A549 (cell line): Measurements from ENCODE around the gene NUDT1. TPM values are rescaled to one million over a fixed set of nuclear protein-coding genes. Genes with fewer than 3 reads are reported as not detected.

Source experiments
- ATAC-seq, 2 experiments: fragments of 200-7000 bp in 1 of 2; fragments of >200 bp in 1 of 2; cut with Nextera tagmentation in 1 of 2; cut with Tn5 transposase in 1 of 2; 3 replicates each; pipeline versions ENCODE4 v1.8.0 to v1.9.1; 2018 to 2020; ENCODE audit warnings: mild to moderate bottlenecking in 1 of 2, moderate library complexity in 1 of 2
- CTCF ChIA-PET: fragments of 300-600 bp; sonication (Branson Sonifier 250); formaldehyde crosslinking; extraction: SDS; loops from one replicate; lab custom pipeline; 2021; ENCODE audit warnings: antibody characterized with exemption, inconsistent platforms; lab: Yijun Ruan, JAX
- POLR2A ChIA-PET: fragments of 350-600 bp; formaldehyde crosslinking; extraction: SDS; loops from one replicate; lab custom pipeline; 2021; ENCODE audit warnings: antibody characterized with exemption, inconsistent platforms; lab: Yijun Ruan, JAX
- DNase-seq, 2 experiments: peaks; one replicate each; pipeline versions ENCODE4 v3.0.0 to v3.0.0-alpha.2; 2011 to 2016; ENCODE audit warnings: low read depth in 1 of 2, low spot score in 1 of 2
- FAIRE-seq: peaks from 2 replicates; lab custom pipeline; 2011; peaks lifted over from hg19 to GRCh38; lab: Jason Lieb, UNC
- H3K27ac ChIP-seq, 2 experiments: fragments of >200 bp; sonication (Bioruptor Twin); formaldehyde crosslinking; 3 replicates each; pipeline ENCODE4 v1.5.1; 2016 to 2017
- H3K4me1 ChIP-seq: fragments of >200 bp; sonication (Bioruptor Twin); formaldehyde crosslinking; 3 replicates; pipeline ENCODE4 v1.6.1; 2016
- H3K4me2 ChIP-seq: fragments of >200 bp; sonication (Bioruptor Twin); formaldehyde crosslinking; 3 replicates; pipeline ENCODE4 v1.6.1; 2016
- H3K4me3 ChIP-seq: fragments of >200 bp; sonication (Bioruptor Twin); formaldehyde crosslinking; 3 replicates; pipeline ENCODE4 v1.5.1; 2016
- H3K9me3 ChIP-seq: fragments of >200 bp; sonication (Bioruptor Twin); formaldehyde crosslinking; 3 replicates; pipeline ENCODE4 v1.6.1; 2016
- ESRRA ChIP-seq: fragments of 150-350 bp; IDR thresholded peaks from 2 replicates; pipeline ENCODE4 v1.6.1; 2014; ENCODE audit warnings: mild to moderate bottlenecking, low read length, borderline replicate concordance
- FOSB ChIP-seq: fragments of 250-450 bp; sonication (Bioruptor Pico); IDR thresholded peaks from 2 replicates; pipeline ENCODE4 v1.5.0; 2020; ENCODE audit warnings: mild to moderate bottlenecking, moderate library complexity
- HOXB13 ChIP-seq: fragments of 250-450 bp; sonication (Bioruptor Pico); IDR thresholded peaks from 2 replicates; pipeline ENCODE4 v1.5.0; 2020; ENCODE audit warnings: low read depth, mild to moderate bottlenecking, moderate library complexity
- KDM5A ChIP-seq: fragments of 200-600 bp; sonication (generic); IDR thresholded peaks from 2 replicates; pipeline ENCODE4 v1.6.1; 2016; ENCODE audit warnings: antibody characterized with exemption, mild to moderate bottlenecking
- MYC ChIP-seq: IDR thresholded peaks from 2 replicates; pipeline ENCODE4 v1.6.1; 2012; ENCODE audit warnings: mild to moderate bottlenecking, inconsistent platforms, low read length, improper control_type of control experiment, borderline replicate concordance
- NR3C1 ChIP-seq: fragments of >200 bp; sonication (Bioruptor Twin); formaldehyde crosslinking; IDR thresholded peaks from 3 replicates; pipeline ENCODE4 v1.6.1; 2017
- PBX3 ChIP-seq: IDR thresholded peaks from 2 replicates; pipeline ENCODE4 v1.6.1; 2012
- POLR2AphosphoS2 ChIP-seq: conservative IDR thresholded peaks from 2 replicates; pipeline ENCODE4 v1.6.1; 2012; ENCODE audit warnings: low read length, improper control_type of control experiment, inconsistent platforms
- RAD21 ChIP-seq, 2 experiments: fragments of >200 bp in 1 of 2; sonication (Bioruptor Twin) in 1 of 2; formaldehyde crosslinking in 1 of 2; IDR thresholded peaks in 1 of 2; conservative IDR thresholded peaks in 1 of 2; 2 replicates in 1 of 2; 3 replicates in 1 of 2; pipeline ENCODE4 v1.6.1; 2012 to 2018; ENCODE audit warnings: inconsistent platforms in 1 of 2
- RNF2 ChIP-seq: fragments of 200-600 bp; sonication (generic); IDR thresholded peaks from 2 replicates; pipeline ENCODE4 v1.6.1; 2016; ENCODE audit warnings: low read depth, mild to moderate bottlenecking, antibody characterized with exemption, moderate library complexity, borderline replicate concordance
- SREBF2 ChIP-seq: fragments of 450-650 bp; IDR thresholded peaks from 2 replicates; pipeline ENCODE4 v1.6.1; 2014; ENCODE audit warnings: mild to moderate bottlenecking, moderate library complexity
- ZC3H11A ChIP-seq: fragments of 450-650 bp; IDR thresholded peaks from 2 replicates; pipeline ENCODE4 v1.6.1; 2014; ENCODE audit warnings: antibody characterized with exemption, mild to moderate bottlenecking
- WGBS: methylation state at CpG from one replicate; pipeline ENCODE4 v1.1.6; 2017; ENCODE audit errors: missing lambda C conversion rate; 5-methylcytosine and 5-hydroxymethylcytosine counted together
- polyA plus RNA-seq, 4 experiments: library from polyadenylated mRNA; depleted of rRNA in 3 of 4; stranded (reverse); fragments of >200 nt; fragmentation: RNase III in 1 of 4; extraction: RNeasy Plus Mini Kit Qiagen cat#74134 plus additional on column Dnase treatment in 1 of 4; gene quantifications; 2 replicates in 3 of 4; 3 replicates in 1 of 4; pipeline ENCODE4 v1.2.3, GENCODE V29; 2011 to 2017
- TF ChIP-seq, protein P1 (sequence below): fragments of 200-600 bp; sonication (generic); IDR thresholded peaks from 2 replicates; pipeline ENCODE4 v1.6.1; 2016; ENCODE audit warnings: antibody characterized with exemption, mild to moderate bottlenecking, moderate library complexity

Gene NUDT1
- polyA plus RNA-seq, 2 of the 4 experiments (the other 2 are of a cell fraction): 38.3 to 92.3 TPM

DNA sequence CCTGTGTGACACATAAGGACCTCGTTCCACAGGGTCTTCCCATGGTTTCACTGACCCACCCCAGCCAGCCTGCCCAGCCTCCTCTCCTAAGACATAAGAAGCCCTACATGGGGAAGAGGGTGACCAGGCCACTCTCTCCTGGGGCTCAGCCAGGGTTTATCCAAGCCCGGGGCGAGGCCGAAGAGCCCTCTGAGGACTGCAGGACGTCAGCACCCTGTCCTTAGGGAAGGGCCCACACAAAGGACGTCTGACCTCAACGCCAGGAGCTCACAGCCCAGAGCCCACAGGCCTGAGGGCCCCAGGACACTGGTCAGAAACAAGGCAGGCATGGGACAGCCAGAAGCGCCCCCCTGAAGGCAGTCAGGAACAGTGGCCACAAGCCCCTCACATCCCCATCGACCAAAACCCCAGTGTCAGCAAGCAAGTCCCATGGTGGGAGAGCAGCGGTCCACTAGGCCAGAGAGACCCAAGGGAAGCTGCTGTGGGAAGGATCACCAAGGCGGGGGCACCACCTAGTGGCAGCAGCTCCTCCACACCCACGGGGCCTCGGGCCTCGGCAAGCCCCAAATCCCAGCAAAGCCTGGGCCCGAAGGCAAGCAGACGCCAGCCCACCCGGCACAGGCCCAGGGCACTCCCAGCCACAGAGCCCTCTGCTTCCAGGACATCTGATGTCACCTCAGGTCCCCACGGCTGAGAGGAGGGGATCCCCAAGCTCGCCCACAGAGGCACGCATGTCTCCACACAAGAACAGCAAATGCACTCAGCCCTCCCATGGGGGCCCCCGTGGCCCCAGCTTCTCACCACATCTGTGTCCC lies 32.7 kb upstream of the NUDT1 start (continued):
- TF ChIP-seq HOXB13 (CRISPR knock-in tag): no peak
- no peak for TF ChIP-seq PBX3
- no peak for TF ChIP-seq SREBF2

DNA sequence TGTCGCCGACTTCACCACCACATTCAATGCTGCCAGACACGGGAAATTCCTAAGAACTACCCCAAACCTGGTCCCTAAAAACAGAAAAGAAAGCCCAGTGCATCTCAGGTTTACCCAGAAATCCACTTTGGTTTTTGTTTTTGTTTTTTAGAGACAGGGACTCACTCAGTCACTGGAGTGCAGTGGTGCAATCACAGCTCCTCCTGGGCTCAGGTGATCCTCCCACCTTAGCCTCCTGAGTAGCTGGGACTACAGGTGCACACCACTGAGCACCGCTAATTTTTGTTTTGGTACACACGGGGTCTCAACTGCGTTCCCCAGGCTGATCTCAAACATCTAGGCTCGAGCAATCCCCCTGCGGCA lies 32.1 kb upstream of the NUDT1 start:
- H3K4me3 ChIP-seq: no peak overlapping the region
- ATAC-seq (no peak), DNase-seq (no peak), FAIRE-seq (no peak)
- H3K4me1 ChIP-seq: no peaks in the 10 kb centered on the region
- CTCF ChIA-PET: interaction anchor here (0.6 to 3.0 kb wide), 28 partner anchors 10 to 655 kb away, joined by 3 to 13 read pairs (median 4); no protein-coding TSS in a partner anchor
- 83% methylated on average over 8 of the region's 8 CpGs for WGBS
- no peak overlapping the region for H3K4me2 ChIP-seq
- POLR2A ChIA-PET: no interaction called here
- no peaks in the 10 kb centered on the region for H3K9me3 ChIP-seq
- H3K27ac ChIP-seq: no peak overlapping the region
- TF ChIP-seq RNF2 (no peak), MYC (no peak), POLR2AphosphoS2 (no peak), ESRRA (no peak)

DNA sequence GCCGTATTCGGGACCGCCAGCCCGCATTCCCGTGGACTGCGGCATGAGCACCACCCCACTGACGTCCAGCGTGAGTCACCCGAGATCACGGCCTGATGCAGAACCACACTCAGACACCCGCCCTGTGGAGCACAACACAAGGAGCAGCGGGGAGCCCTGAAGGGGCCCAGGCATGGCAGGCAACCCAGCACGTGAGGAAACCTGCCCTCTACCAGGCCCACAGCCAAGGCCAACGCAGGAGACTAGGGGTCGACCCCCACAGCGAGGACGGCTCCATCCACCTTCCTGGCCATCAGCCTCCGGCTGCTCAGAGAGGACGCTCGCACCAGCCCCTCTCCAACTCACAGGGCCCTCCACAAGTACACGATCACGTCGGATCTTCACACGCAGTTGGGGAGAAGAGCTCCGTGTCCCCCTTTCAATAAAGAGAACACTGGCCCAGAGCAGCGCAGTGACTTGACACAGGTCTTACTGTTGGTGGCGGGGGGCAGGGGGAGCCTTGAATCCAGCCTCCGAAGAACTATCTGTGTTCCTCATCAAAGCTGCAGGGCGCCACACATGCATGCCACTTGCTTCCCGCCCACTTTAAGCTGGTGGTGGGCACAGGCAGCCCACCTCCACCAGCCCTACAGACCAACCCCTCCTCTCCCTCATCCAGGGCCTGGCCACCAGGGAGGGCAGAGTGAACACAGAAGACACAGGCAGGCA lies 31.3 kb upstream of the NUDT1 start:
- ChIA-PET POLR2A (no interaction called here), CTCF (interaction anchor here (0.7 to 2.0 kb wide), 5 partner anchors 9 to 392 kb away, joined by 3 to 8 read pairs (median 5); no protein-coding TSS in a partner anchor)
- WGBS: 94% methylated on average over 27 of the region's 30 CpGs
- no peak for TF ChIP-seq KDM5A
- no peak for TF ChIP-seq FOSB (CRISPR knock-in tag)
- no peak for TF ChIP-seq RAD21 (conservative IDR thresholded peaks at IDR 0.05 in 1 of 2, IDR thresholded peaks at IDR 0.05 in 1 of 2)
- no peak for TF ChIP-seq NR3C1
- TF ChIP-seq, protein P1, sequence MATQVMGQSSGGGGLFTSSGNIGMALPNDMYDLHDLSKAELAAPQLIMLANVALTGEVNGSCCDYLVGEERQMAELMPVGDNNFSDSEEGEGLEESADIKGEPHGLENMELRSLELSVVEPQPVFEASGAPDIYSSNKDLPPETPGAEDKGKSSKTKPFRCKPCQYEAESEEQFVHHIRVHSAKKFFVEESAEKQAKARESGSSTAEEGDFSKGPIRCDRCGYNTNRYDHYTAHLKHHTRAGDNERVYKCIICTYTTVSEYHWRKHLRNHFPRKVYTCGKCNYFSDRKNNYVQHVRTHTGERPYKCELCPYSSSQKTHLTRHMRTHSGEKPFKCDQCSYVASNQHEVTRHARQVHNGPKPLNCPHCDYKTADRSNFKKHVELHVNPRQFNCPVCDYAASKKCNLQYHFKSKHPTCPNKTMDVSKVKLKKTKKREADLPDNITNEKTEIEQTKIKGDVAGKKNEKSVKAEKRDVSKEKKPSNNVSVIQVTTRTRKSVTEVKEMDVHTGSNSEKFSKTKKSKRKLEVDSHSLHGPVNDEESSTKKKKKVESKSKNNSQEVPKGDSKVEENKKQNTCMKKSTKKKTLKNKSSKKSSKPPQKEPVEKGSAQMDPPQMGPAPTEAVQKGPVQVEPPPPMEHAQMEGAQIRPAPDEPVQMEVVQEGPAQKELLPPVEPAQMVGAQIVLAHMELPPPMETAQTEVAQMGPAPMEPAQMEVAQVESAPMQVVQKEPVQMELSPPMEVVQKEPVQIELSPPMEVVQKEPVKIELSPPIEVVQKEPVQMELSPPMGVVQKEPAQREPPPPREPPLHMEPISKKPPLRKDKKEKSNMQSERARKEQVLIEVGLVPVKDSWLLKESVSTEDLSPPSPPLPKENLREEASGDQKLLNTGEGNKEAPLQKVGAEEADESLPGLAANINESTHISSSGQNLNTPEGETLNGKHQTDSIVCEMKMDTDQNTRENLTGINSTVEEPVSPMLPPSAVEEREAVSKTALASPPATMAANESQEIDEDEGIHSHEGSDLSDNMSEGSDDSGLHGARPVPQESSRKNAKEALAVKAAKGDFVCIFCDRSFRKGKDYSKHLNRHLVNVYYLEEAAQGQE: no peak
- no peak for TF ChIP-seq HOXB13 (CRISPR knock-in tag)
- TF ChIP-seq ZC3H11A: no peak
- DNase-seq: no peak
- Histone ChIP-seq H3K9me3 (no peaks in the 10 kb centered on the region), H3K4me3 (no peak overlapping the region), H3K4me2 (no peak overlapping the region), H3K27ac (no peak overlapping the region), H3K4me1 (no peaks in the 10 kb centered on the region)
- no peak for ATAC-seq
- no peak for FAIRE-seq
